Measurements from ENCODE around the gene KRTAP4-1.
"Not testable (repeated sequence)": the region's sequence is repeated elsewhere in the genome, so short reads cannot be mapped to it uniquely, and the experiment has no call there.

The KRTAP4-1 gene

DNA sequence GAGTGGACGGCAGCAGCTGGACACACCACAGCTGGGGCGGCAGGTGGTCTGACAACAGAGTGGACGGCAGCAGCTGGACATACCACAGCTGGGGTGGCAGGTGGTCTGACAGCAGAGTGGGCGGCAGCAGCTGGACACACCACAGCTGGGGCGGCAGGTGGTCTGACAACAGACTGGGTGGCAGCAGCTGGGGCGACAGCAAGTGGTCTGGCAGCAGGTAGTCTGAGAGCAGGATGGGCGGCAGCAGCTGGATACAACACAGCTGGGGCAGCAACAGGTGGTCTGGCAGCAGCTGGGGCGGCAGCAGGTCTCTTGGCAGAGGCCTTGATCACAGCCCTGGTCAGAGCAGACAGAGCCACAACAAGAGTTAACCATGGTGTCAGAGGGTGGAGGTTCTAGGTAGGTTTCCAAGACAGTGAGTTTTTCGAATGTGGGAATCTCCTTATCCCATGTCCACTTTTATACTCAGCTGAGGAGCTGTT is at the start of gene KRTAP4-1:
Gene KRTAP4-1, minus strand, starts transcription at position 432 of the 482 bp plus-strand sequence. Its CDS starts 57 bp downstream, at position 375.
- DNase-seq, result no peak

DNA sequence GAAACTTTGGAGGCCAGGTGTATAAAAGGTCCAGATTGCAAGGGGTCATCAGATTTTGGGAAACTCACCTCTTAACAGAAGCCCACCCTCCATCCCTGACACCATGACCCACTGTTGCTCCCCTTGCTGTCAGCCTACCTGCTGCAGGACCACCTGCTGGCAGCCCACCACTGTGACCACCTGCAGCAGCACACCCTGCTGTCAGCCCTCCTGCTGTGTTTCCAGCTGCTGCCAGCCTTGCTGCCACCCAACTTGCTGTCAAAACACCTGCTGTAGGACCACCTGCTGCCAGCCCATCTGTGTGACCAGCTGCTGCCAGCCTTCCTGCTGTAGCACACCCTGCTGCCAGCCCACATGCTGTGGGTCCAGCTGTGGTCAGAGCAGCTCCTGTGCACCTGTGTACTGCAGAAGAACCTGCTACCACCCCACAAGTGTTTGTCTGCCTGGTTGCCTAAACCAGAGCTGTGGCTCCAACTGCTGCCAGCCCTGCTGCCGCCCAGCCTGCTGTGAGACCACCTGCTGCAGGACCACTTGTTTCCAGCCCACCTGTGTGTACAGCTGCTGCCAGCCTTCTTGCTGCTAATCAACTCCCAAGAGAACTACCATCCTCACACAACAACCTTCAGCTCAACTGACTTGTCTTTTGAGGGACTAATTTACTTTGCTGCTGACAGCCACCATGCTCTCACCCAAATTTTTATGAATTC is 47.8 kb upstream of the KRTAP4-1 start, which contains the start of gene KRTAP9-3:
Gene KRTAP9-3, plus strand, starts transcription at position 51 of the 707 bp plus-strand sequence. Its CDS starts 53 bp downstream, at position 104.
- not testable (repeated sequence) for DNase-seq

GRCh38 chr17:41231731-41232130 is 47.0 kb upstream of the KRTAP4-1 start:
- no peak for DNase-seq

DNA sequence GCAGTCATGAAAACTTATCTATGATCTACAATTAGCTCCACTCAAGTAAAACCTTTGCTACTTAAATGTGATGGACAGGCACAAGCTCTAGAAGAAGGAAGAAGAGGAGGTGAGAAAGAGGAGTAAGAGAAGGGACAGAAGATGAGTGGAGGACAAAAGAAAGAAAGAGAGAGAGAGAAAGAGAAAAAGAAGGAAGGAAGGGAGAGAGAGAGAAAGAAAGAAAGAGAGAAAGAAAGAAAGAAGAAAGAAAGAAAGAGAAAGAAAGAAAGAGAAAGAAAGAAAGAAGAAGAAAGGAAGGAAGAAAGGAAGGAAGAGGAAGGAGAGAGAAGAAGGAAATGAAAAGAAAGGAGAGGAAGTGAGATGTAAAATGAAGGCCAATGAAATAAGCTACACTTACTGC is 45.4 kb upstream of the KRTAP4-1 start:
- DNase-seq, result no peak

DNA sequence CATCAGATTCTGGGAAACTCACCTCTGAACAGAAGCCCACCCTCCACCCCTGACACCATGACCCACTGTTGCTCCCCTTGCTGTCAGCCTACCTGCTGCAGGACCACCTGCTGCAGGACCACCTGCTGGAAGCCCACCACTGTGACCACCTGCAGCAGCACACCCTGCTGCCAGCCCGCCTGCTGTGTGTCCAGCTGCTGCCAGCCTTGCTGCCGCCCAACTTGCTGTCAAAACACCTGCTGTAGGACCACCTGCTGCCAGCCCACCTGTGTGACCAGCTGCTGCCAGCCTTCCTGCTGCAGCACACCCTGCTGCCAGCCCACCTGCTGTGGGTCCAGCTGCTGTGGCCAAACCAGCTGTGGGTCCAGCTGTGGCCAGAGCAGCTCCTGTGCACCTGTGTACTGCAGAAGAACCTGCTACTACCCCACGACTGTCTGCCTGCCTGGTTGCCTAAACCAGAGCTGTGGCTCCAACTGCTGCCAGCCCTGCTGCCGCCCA is 41.9 kb upstream of the KRTAP4-1 start, which contains the start of gene KRTAP9-2:
Gene KRTAP9-2, plus strand, starts transcription at position 51 of the 498 bp plus-strand sequence. Its CDS starts 7 bp downstream, at position 58.
- DNase-seq, result not testable (repeated sequence)

DNA sequence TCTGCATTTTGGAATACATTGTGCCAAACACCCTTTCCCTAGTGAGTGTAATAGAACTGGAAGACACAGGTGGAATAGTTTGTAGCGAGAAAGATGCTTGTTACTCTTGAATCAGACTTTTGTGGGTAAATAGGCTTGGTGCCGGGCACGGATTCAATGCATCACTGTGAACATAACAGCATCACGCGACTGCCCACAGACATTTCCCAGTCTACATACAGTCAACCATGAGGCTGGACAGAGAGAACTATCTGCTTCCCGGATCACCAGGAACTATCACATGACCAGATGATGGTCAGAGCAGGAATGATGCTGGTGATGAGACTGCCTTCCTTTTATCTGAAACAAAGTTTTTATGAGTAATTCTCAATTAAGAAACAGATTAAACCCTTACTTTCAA is 41.3 kb upstream of the KRTAP4-1 start:
- DNase-seq, result no peak

- no peak for DNase-seq
Measured at GRCh38 chr17:41223821-41224220, 39.1 kb upstream of the KRTAP4-1 start.

DNA sequence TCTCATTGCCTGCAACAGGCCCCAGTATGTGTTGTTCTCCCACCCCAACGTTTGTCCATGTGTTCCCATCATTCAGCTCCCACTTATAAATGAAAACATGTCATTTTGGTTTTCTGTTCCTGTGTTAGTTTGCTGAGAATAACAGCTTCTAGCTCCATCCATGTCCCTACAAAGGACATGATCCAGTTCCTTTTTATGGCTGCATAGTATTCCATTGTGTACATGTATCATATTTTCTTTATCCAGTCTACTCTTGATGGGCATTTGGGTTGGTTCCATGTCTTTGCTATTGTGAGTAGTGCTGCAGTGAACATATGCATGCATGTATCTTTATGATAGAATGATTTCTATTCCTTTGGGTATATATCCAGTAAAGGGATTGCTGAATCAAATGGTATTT is 31.0 kb upstream of the KRTAP4-1 start:
- no peak for DNase-seq

DNA sequence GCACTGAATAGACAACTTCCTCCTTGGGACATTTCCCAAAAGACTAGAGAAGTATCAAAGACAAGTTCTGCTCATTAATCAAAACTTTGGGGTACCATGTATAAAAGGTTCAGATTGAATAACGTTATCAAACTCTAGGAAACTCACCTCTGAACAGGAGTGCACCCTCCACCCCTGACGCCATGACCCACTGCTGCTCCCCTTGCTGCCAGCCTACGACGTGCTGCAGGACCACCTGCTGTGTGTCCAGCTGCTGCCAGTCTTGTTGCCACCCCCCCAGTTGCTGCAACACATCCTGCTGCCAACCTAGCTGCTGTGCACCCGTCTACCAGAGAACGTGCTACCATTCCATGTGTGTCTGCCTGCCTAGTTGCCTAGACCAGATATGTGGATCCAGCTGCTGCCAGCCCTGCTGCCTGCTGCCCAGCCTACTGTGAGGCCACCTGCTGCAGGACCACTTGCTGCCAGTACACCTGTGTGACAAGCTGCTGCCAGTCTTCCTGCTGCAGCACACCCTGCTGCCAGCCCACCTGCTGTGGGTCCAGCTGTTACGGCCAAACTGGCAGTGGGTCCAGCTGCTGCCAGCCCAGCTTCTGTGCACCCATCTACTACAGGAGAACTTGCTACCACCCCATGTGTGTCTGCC is 27.9 kb upstream of the KRTAP4-1 start:
- no peak for DNase-seq

- DNase-seq, result no peak
Measured at GRCh38 chr17:41211845-41212466, 27.2 kb upstream of the KRTAP4-1 start.

DNA sequence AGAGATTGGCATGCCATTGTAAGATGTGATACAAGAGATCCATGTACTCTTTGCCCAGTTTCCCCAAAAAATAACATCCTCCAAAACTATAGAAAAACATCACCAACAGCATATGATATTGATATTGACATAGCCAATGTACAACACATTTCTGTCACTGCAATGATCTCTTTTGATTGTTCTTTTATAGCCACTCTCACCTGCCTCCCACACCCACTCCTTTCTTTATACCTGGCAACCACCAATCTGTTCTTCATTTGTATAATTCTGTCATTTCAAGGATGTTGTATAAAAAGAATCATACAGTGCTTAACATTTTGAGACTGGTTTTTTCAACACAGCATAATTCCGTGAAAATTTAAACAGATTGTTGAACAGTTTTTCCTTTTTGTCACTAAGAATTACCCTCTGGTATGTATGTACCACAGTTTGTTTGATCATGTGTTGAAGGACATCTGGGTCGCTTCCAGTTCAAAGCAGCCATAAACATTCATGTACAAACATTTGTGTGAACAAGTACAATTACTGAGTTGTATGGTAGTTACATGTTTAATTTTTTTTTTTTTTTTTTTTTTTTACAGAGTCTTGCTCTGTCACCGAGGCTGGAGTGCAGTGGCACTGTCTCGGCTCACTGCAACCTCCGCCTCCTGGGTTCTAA is 14.8 kb upstream of the KRTAP4-1 start:
- no peak for DNase-seq

DNA sequence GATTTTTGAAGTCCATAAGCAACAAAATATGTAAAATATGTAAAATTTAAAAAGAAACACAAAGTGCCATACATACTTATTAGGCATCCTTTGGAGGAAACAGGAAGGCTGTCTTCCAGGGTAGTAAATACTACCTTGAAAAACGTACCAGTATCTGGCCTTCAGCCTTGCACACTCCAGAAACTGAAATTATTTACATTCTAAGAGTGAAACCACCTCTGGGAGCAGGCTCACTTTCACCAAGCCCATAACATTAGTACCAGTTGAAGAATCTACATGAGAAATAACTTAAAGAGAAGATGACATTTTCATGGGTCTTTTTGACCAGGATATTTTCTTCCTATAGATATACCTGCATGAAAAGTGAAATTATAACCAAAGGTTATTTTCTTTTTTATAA is 11.4 kb upstream of the KRTAP4-1 start:
- DNase-seq, result no peak

- no peak for DNase-seq
Measured at GRCh38 chr17:41190328-41190727, 5.6 kb upstream of the KRTAP4-1 start.

DNA sequence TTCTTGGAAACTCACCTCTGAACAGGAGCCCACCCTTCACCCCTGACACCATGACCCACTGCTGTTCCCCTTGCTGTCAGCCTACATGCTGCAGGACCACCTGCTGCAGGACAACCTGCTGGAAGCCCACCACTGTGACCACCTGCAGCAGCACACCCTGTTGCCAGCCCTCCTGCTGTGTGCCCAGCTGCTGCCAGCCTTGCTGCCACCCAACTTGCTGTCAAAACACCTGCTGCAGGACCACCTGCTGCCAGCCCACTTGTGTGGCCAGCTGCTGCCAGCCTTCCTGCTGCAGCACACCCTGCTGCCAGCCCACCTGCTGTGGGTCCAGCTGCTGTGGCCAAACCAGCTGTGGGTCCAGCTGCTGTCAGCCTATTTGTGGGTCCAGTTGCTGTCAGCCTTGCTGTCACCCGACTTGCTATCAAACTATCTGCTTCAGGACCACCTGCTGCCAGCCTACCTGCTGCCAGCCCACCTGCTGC is 5.2 kb upstream of the KRTAP4-1 start, which contains the start of gene KRTAP9-1:
Gene KRTAP9-1, plus strand, starts transcription at position 51 of the 482 bp plus-strand sequence. Its CDS starts 0 bp downstream, at position 51.
- not testable (repeated sequence) for DNase-seq

GRCh38 chr17:41186872-41187271 is 2.2 kb upstream of the KRTAP4-1 start:
- DNase-seq, result no peak

GRCh38 chr17:41185001-41185400 is 290 bp upstream of the KRTAP4-1 start:
- DNase-seq, result no peak

DNA sequence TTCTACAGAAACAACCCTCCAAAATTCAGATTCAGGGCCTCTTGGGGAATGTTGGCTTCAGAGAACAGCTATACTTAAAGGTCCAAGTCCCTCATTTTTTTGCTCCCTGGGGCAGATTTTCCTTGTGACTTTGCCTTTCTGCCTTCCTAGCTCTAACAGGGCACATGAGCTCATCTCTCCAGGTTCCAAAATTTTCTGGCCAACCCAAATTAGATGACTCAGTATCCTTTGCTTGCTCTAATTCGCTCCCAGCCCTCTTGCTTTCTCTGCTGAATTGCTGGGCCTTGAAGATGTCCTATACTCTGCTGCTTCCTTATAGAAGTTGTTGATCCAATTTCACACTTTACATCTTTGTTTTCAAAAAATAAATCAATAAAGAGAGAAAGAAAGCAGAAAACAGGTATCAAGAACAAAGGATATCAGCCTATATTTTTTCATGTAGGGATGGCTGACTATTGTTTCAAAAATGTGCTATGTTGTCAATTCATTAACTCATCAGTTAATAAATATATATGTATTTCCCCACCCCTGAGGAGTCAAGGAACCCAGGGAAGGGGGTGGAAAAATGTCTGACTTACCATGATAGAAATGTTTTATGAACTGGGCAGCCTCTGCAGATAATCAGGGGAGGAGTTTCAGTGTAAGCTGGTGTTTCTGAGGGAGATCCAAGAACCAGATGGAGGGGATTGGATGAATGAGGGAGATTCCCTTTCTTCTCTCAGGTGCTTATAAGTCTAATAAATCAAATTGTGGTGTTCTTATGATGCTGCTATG is 5.7 kb downstream of the KRTAP4-1 start:
- DNase-seq, result no peak

GRCh38 chr17:41178341-41178740 is 6.4 kb downstream of the KRTAP4-1 start:
- DNase-seq, result no peak

GRCh38 chr17:41177727-41178271 is 6.9 kb downstream of the KRTAP4-1 start, which contains the start of gene KRTAP4-2:
Gene KRTAP4-2 (minus strand): TSS chr17:41178221. CDS start chr17:41178164, 57 bp downstream.
- DNase-seq, result no peak

GRCh38 chr17:41176744-41177387 is 7.8 kb downstream of the KRTAP4-1 start:
- no peak for DNase-seq

GRCh38 chr17:41171886-41172285 is 12.8 kb downstream of the KRTAP4-1 start:
- DNase-seq, result no peak
